T-helper 9 cell (primary cell): Measurements from ENCODE around the gene RTP3.
"Not testable (repeated sequence)": the region's sequence is repeated elsewhere in the genome, so short reads cannot be mapped to it uniquely, and the experiment has no call there.

ENCODE experiments used
- DNase-seq: peaks from one replicate; pipeline ENCODE4 v3.0.0-alpha.2; 2020

RTP3 gene

GRCh38 chr3:46491089-46492070 is 6.4 kb upstream of the RTP3 start:
- no peak for DNase-seq

DNA sequence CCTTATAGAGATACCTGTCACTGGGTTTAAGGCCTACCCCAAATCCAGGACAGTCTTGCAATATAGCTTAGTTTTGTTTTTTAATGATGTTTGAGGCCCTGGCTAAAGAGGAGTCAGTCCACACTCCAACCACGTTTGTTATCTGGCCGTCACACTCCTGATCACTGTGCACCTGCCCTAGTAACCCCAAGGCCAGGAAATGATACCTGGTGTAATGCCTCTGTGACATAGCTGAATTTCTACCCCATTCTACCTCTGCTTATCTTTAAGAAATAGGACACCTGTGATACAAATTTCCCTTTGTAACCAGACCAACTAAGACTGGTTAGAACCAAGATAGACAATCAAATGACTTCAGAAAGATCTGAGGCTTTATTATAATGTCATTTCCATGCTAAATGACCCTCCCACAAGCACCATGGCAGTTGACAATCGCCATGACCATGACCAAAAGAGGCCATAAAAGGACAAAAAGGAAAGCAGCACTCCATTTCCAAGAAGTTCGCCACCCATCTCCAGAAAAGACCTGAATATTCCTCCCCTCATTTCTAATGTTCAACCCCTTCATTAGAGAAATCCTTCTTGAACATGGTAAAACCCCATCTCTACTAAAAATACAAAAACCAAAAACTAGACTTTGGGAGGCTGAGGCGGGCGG is 4.8 kb upstream of the RTP3 start:
- no peak for DNase-seq

DNA sequence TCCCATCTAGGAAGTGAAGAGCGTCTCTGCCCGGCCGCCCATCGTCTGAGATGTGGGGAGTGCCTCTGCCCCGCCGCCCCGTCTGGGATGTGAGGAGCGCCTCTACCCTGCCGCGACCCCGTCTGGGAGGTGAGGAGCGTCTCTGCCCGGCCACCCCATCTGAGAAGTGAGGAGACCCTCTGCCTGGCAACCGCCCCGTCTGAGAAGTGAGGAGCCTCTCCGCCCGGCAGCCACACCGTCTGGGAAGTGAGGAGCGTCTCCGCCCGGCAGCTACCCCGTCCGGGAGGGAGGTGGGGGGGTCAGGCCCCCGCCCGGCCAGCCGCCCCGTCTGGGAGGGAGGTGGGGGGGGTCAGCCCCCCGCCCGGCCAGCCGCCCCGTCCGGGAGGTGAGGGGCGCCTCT is 3.3 kb upstream of the RTP3 start:
- not testable (repeated sequence) for DNase-seq

DNA sequence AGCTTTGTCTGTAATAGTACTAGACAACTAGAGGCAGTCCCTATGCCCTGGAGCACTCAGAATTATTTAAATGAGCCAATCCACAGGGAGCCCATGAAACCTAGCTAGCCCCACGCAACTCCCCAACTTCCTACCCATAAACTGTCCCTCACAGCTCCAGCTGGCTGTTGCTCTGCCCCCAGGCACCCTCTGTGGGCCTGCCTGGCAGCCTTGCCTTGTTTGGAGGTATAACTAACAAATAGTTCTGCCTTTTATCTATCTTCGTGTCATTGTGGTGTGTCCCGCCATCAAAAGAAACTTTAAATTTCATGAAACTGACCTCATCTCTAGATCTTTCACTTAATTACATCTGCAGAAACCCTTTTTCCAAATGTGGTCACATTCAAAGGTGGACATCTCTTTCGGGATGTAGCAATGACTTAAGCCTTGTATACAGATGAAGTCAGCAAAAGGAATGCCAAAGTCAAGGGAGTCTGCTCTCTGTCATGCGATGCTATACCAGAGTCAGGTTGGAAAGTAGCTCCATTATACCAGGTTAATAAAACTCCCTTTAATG is 1.8 kb upstream of the RTP3 start:
- no peak for DNase-seq

- peak; percentile 48 for DNase-seq
These were observed 825 bp upstream of the RTP3 start for GRCh38 chr3:46496746-46497555.

GRCh38 chr3:46498916-46499519 is 1.2 kb downstream of the RTP3 start:
- no peak for DNase-seq

GRCh38 chr3:46500656-46501635 is 3.2 kb downstream of the RTP3 start:
- no peak for DNase-seq

GRCh38 chr3:46501702-46502101 is 3.9 kb downstream of the RTP3 start:
- DNase-seq, result no peak

- DNase-seq, result no peak
These were observed 5.6 kb downstream of the RTP3 start for GRCh38 chr3:46503200-46503874.

DNA sequence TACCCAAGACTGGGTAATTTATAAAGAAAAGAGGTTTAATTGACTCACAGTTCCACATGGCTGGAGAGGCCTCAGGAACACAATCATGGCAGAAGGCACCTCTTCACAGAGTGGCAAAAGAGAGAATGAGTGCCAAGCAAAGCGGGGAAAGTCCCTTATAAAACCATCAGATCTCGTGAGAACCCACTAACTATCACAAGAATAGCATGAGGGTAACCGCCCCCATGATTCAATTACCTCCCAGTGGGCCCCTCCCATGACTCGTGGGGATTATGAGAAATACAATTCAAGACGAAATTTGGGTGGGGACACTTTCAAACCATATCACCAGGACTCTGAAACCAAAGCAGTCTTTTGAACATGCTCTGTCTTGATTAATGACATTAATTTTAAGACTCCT is 7.0 kb downstream of the RTP3 start:
- DNase-seq, result no peak

DNA sequence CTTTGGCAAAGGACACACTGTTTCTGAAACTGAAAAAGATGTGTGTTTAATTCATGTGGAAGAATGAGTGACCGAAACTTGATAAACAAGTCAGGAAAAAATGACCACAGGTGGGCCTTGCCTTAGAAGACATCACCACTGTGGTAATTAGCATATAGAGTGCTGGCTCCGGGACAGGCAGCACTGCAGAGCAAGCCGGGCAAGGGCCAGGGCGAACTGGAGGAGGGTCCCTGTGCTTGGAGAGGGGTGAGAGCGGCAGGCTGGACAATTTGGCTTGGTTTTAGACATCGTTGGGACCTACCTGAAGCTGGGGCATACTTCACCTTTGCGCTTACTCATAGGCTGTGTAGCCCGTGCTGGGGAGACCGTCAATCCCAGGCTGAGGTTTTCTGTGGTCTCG is 8.2 kb downstream of the RTP3 start:
- no peak for DNase-seq

DNA sequence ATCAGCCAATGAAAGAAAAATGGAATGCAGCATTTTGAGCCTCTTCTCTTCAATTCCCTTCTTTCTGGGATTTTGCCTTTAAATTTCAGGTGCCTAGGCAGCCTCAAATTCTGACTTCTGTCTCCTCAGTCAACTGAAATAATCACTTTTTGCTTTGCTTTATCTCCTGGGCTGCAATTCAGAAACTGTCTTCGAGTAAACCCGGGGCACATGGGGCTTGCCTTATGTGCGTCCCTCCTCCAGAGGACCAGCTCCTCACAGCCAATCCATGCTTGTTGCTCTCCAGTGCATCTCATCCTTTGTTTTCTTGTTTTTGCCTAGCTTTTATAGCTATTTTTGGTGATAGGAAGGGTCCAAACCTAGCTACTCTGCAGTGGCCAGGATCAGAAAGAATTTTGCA is 8.8 kb downstream of the RTP3 start:
- no peak for DNase-seq

DNA sequence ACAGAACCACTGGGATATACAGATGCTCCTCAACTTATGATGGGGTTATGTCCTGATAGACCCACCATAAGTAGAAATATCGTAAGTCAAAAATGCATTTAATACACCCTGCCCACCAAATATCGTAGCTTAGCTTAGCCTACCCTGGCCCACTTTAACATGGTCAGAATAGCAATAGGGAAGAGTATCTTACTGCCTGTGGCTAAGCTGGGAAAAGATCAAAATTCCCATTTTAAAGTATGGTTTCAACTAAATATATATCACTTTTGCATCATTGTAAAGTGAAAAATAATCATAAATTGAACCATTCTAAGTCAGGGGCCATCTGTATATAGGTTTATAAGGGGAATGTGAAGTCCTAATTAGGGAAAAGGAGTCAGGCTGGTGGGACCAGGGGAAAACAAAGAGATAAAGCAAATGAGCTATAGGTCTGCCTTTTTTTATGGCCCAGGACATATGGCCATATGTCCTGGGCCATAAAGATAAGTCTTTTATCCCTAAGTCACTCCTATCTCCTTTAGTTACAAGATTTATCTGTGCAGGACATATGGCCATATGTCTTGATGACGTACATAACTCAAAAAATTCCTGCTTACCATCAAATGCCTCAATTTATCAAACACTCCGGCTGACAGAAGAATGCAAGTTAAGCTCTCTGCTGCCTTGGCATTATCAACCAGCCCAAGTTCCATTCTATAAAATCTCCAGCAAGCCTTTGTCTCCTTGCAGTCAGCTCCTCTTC is 11.2 kb downstream of the RTP3 start:
- no peak for DNase-seq

DNA sequence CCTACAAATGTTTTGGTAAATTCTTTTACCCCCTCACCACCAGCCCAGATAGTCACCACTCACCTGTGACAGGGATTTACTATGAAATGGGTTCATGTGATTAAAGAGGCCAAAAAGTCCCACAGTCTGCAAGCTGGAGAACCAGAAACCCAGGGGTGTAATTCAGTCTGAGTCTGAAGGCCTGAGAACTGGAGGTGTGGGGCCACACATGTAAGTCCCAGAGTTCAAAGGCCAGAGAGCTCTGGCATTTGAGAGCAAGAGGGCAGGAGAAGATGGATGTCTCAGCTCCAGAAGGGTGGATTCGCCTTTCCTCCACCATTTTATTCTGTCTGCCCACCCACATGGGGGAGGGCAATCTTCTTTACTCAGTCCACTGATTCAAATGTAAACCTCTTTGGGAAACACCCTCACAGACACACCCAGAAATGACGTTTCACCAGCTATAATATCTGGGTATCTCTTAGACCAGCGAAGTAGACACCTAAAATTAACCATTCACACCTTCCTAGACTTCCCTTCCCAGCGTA is 11.9 kb downstream of the RTP3 start:
- no peak for DNase-seq

GRCh38 chr3:46512191-46512749 is 14.5 kb downstream of the RTP3 start:
- DNase-seq, result no peak

DNA sequence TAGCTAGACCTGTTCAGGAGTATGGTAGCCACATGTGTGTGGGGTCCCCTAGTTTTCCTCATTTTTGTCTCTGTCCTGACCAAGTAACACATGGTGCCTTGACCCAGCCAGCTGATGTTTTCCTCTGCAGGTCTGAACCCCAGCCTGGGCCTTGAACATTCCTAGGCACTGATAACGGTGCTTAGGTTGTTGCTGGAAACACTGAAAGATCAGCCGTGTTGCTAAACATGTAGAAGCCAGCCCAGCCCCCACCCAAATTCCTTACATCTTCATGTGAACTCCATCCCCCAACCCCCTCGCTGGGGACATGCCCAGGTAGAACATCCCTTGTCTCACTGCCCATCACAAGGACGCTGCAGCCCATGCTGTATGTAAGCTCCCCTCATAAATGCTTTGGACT is 18.7 kb downstream of the RTP3 start:
- DNase-seq, result no peak

GRCh38 chr3:46517016-46517783 is 19.4 kb downstream of the RTP3 start:
- no peak for DNase-seq

- no peak for DNase-seq
These were observed 20.0 kb downstream of the RTP3 start for GRCh38 chr3:46517784-46518181.
